ENCODE data around the gene KCTD3.

GRCh38 chr1:215643592-215644321 is 76.7 kb downstream of the KCTD3 start:
- TF ChIP-seq, protein P1, sequence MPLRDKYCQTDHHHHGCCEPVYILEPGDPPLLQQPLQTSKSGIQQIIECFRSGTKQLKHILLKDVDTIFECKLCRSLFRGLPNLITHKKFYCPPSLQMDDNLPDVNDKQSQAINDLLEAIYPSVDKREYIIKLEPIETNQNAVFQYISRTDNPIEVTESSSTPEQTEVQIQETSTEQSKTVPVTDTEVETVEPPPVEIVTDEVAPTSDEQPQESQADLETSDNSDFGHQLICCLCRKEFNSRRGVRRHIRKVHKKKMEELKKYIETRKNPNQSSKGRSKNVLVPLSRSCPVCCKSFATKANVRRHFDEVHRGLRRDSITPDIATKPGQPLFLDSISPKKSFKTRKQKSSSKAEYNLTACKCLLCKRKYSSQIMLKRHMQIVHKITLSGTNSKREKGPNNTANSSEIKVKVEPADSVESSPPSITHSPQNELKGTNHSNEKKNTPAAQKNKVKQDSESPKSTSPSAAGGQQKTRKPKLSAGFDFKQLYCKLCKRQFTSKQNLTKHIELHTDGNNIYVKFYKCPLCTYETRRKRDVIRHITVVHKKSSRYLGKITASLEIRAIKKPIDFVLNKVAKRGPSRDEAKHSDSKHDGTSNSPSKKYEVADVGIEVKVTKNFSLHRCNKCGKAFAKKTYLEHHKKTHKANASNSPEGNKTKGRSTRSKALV (CRISPR knock-in tag; IDR thresholded peaks at IDR 0.05) = no peak
- TF ChIP-seq HDAC2 (CRISPR knock-in tag; IDR thresholded peaks at IDR 0.05) = no peak
- no peak for TF ChIP-seq CHD4 (IDR thresholded peaks at IDR 0.05; ENCODE audit: borderline replicate concordance, low read length)
- TF ChIP-seq, protein P2, sequence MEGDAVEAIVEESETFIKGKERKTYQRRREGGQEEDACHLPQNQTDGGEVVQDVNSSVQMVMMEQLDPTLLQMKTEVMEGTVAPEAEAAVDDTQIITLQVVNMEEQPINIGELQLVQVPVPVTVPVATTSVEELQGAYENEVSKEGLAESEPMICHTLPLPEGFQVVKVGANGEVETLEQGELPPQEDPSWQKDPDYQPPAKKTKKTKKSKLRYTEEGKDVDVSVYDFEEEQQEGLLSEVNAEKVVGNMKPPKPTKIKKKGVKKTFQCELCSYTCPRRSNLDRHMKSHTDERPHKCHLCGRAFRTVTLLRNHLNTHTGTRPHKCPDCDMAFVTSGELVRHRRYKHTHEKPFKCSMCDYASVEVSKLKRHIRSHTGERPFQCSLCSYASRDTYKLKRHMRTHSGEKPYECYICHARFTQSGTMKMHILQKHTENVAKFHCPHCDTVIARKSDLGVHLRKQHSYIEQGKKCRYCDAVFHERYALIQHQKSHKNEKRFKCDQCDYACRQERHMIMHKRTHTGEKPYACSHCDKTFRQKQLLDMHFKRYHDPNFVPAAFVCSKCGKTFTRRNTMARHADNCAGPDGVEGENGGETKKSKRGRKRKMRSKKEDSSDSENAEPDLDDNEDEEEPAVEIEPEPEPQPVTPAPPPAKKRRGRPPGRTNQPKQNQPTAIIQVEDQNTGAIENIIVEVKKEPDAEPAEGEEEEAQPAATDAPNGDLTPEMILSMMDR (CRISPR knock-in tag; IDR thresholded peaks at IDR 0.05) = no peak
- TF ChIP-seq GATA4 (IDR thresholded peaks at IDR 0.05; ENCODE audit: borderline replicate concordance, low read depth) = no peak
- TF ChIP-seq USF2 (IDR thresholded peaks at IDR 0.05; ENCODE audit: low read depth, low read length) = no peak
- TF ChIP-seq USF2 (CRISPR knock-in tag; IDR thresholded peaks at IDR 0.05; ENCODE audit: borderline replicate concordance) = no peak
- TF ChIP-seq RFX5 (IDR thresholded peaks at IDR 0.05; ENCODE audit: low read depth, low read length) = no peak
- peak; percentile 52; the same call in 1 of the 2 replicates for TF ChIP-seq MAFF (IDR thresholded peaks at IDR 0.05; ENCODE audit: low read depth, low read length)
- TF ChIP-seq ARNT (IDR thresholded peaks at IDR 0.05) = no peak
- no peak for TF ChIP-seq ZNF138 (CRISPR knock-in tag; IDR thresholded peaks at IDR 0.05; ENCODE audit: low read depth)
- no peak for TF ChIP-seq POLR2A (IDR thresholded peaks at IDR 0.05; ENCODE audit: insufficient read depth in 1 of 2, low read depth in 2 of 2, low read length in 2 of 2)
- TF ChIP-seq PHF8 (CRISPR knock-in tag; IDR thresholded peaks at IDR 0.05) = no peak
- TF ChIP-seq TCF7L2 (IDR thresholded peaks at IDR 0.05; ENCODE audit: low read depth, low read length) = no peak

Data from HepG2 (cell line).